ENCODE results near the gene MCM9. TPM values are rescaled to one million over a fixed set of nuclear protein-coding genes. Genes with fewer than 3 reads are reported as not detected.

Gene MCM9
- total RNA-seq, 2 donors from 2014 or later, result 17.8 to 21.2 TPM

- Mint-ChIP-seq H3K4me1 (peaks cover 20% of the 10 kb centered on the region), H3K36me3 (ENCODE audit: low read depth) (no peaks in the 10 kb centered on the region), H3K9me3 (no peaks in the 10 kb centered on the region), H3K4me3 (no peak overlapping the region), H3K27ac (no peak overlapping the region), H3K27me3 (ENCODE audit: insufficient read depth) (no peaks in the 10 kb centered on the region)
- peaks cover 12% of the 10 kb centered on the region for H3K4me1 ChIP-seq (ENCODE audit: control insufficient read depth, insufficient read depth, low read length)
- H3K4me3 ChIP-seq (ENCODE audit: low read length), result no peak overlapping the region
- no peaks in the 10 kb centered on the region for H3K9me3 ChIP-seq (ENCODE audit: control insufficient read depth, low read length)
- no peak for DNase-seq
- H3K36me3 ChIP-seq (ENCODE audit: control insufficient read depth, insufficient read depth, low read length), result no peaks in the 10 kb centered on the region
- 84 to 100% methylated on average over 1 to 5 of the region's 5 CpGs for WGBS, 2 experiments (ENCODE audit: insufficient coverage in 1 of 2, insufficient read length in 1 of 2)
- no peaks in the 10 kb centered on the region for H3K27me3 ChIP-seq (ENCODE audit: control insufficient read depth, insufficient read depth, low read length, poor library complexity, severe bottlenecking)
- TF ChIP-seq CTCF (conservative IDR thresholded peaks at IDR 0.05), result no peak
- H3K9ac ChIP-seq (ENCODE audit: extremely low read depth, low read length, poor library complexity, severe bottlenecking), result no peak overlapping the region
- no peak overlapping the region for H3K27ac ChIP-seq (ENCODE audit: low read depth, low read length)
Measured at GRCh38 chr6:118780668-118781067, 154.3 kb downstream of the MCM9 start.

GRCh38 chr6:118776607-118777549 is 158.1 kb downstream of the MCM9 start:
- DNase-seq, result peak; percentile 81
- no peak overlapping the region for H3K4me3 Mint-ChIP-seq
- no peaks in the 10 kb centered on the region for H3K27me3 ChIP-seq (ENCODE audit: control insufficient read depth, insufficient read depth, low read length, poor library complexity, severe bottlenecking)
- peaks cover 8% of the 10 kb centered on the region for H3K4me1 Mint-ChIP-seq
- H3K36me3 ChIP-seq (ENCODE audit: control insufficient read depth, insufficient read depth, low read length), result no peaks in the 10 kb centered on the region
- no peaks in the 10 kb centered on the region for H3K9me3 ChIP-seq (ENCODE audit: control insufficient read depth, low read length)
- no peaks in the 10 kb centered on the region for H3K4me1 ChIP-seq (ENCODE audit: control insufficient read depth, insufficient read depth, low read length)
- H3K9ac ChIP-seq (ENCODE audit: extremely low read depth, low read length, poor library complexity, severe bottlenecking), result no peak overlapping the region
- H3K27ac ChIP-seq (ENCODE audit: low read depth, low read length), result no peak overlapping the region
- WGBS, 2 experiments (ENCODE audit: insufficient coverage in 1 of 2, insufficient read length in 1 of 2), result 70 to 72% methylated on average over 4 to 5 of the region's 5 CpGs
- peak; percentile 89 for TF ChIP-seq CTCF (conservative IDR thresholded peaks at IDR 0.05)
- H3K36me3 Mint-ChIP-seq (ENCODE audit: low read depth), result no peaks in the 10 kb centered on the region
- no peaks in the 10 kb centered on the region for H3K27me3 Mint-ChIP-seq (ENCODE audit: insufficient read depth)
- no peak overlapping the region for H3K4me3 ChIP-seq (ENCODE audit: low read length)
- no peaks in the 10 kb centered on the region for H3K9me3 Mint-ChIP-seq
- no peak overlapping the region for H3K27ac Mint-ChIP-seq

- Mint-ChIP-seq H3K4me1 (peaks cover 8% of the 10 kb centered on the region), H3K27ac (no peak overlapping the region), H3K27me3 (ENCODE audit: insufficient read depth) (no peaks in the 10 kb centered on the region), H3K36me3 (ENCODE audit: low read depth) (no peaks in the 10 kb centered on the region), H3K9me3 (no peaks in the 10 kb centered on the region), H3K4me3 (no peak overlapping the region)
- H3K27me3 ChIP-seq (ENCODE audit: control insufficient read depth, insufficient read depth, low read length, poor library complexity, severe bottlenecking), result no peaks in the 10 kb centered on the region
- 100% methylated on average over 1 to 2 of the region's 2 CpGs for WGBS, 2 experiments (ENCODE audit: insufficient coverage in 1 of 2, insufficient read length in 1 of 2)
- H3K4me1 ChIP-seq (ENCODE audit: control insufficient read depth, insufficient read depth, low read length), result no peaks in the 10 kb centered on the region
- TF ChIP-seq CTCF (conservative IDR thresholded peaks at IDR 0.05), result no peak
- no peaks in the 10 kb centered on the region for H3K36me3 ChIP-seq (ENCODE audit: control insufficient read depth, insufficient read depth, low read length)
- H3K9me3 ChIP-seq (ENCODE audit: control insufficient read depth, low read length), result no peaks in the 10 kb centered on the region
- H3K9ac ChIP-seq (ENCODE audit: extremely low read depth, low read length, poor library complexity, severe bottlenecking), result no peak overlapping the region
- H3K27ac ChIP-seq (ENCODE audit: low read depth, low read length), result no peak overlapping the region
- H3K4me3 ChIP-seq (ENCODE audit: low read length), result no peak overlapping the region
- DNase-seq, result no peak
Measured at GRCh38 chr6:118775381-118775780, 159.6 kb downstream of the MCM9 start.
